ENCODE measurements around the gene MTFP1.

DNA sequence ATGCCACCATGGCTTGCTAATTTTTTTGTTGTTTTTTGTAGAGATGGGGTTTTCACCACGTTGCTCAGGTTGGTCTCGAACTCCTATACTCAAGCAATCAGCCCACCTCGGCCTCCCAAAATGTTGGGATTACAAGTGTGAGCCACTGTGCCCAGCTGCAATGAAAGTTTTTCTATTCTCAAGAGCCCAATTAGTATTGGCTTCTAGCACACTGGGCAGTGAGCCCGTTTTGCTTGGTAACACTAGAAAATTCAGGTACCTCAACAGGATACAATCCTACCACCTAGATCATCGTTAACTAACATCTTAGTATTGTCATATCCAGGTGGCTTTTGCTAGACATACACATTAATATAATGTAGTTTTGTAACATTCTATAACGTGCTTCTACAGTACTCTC, 27.3 kb downstream of the MTFP1 start:
- TF ChIP-seq, protein P1, sequence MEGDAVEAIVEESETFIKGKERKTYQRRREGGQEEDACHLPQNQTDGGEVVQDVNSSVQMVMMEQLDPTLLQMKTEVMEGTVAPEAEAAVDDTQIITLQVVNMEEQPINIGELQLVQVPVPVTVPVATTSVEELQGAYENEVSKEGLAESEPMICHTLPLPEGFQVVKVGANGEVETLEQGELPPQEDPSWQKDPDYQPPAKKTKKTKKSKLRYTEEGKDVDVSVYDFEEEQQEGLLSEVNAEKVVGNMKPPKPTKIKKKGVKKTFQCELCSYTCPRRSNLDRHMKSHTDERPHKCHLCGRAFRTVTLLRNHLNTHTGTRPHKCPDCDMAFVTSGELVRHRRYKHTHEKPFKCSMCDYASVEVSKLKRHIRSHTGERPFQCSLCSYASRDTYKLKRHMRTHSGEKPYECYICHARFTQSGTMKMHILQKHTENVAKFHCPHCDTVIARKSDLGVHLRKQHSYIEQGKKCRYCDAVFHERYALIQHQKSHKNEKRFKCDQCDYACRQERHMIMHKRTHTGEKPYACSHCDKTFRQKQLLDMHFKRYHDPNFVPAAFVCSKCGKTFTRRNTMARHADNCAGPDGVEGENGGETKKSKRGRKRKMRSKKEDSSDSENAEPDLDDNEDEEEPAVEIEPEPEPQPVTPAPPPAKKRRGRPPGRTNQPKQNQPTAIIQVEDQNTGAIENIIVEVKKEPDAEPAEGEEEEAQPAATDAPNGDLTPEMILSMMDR (IDR thresholded peaks at IDR 0.05) = no peak
- TF ChIP-seq POLR2A (IDR thresholded peaks at IDR 0.05) (no peak), POLR2AphosphoS5 (IDR thresholded peaks at IDR 0.05; ENCODE audit: insufficient read depth in 1 of 2, low read depth in 1 of 2) (no peak)
